SKM-1 treated with dmso at 0.1 percent for 144 hours (cell line): Measurements from ENCODE around the gene ZNF610.
"Not testable (repeated sequence)": the region's sequence is repeated elsewhere in the genome, so short reads cannot be mapped to it uniquely, and the experiment has no call there.

Source experiments
- DNase-seq: peaks from one replicate; lab custom pipeline; 2025; ENCODE audit not compliant: unreplicated experiment; lab: John Stamatoyannopoulos, UW

The ZNF610 gene

DNA sequence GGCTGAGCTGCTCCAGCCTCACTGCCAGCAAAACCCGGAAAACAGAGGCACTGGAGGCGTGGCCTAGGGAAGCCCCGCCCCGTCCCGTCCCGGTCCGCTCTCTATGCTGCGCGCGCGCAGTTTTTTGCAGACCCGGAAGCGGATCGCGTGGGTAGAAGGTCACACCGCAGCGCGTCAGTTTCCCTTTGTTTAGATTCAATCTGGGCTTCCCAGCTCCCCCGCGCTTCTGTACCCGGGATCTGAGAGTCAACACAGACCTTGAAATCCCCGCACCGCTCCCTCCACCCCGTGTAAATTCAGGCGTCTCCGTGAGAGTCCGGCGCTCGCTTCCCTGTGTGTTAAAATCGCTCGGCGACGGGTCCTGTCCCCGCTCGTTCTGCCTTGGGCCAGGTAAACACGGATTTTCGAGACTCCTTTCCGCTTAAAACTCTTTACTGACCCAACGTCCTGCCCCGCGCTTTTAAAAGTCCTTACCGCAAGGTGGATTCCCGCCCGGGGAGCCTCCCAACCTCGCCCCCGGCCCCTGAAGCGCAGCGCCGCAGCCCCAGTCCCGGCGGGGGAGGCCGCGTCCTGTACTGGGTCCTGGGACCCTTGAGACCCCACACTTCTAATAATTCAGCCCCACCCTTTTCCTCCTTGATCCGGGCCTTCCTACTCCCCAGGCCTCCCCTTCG, at the start of gene ZNF610:
Gene ZNF610 (plus strand): TSS at position 127 of the 674 bp plus-strand sequence. CDS start 12,930 bp downstream, outside the sequence.
- DNase-seq: peak; percentile 39

DNA sequence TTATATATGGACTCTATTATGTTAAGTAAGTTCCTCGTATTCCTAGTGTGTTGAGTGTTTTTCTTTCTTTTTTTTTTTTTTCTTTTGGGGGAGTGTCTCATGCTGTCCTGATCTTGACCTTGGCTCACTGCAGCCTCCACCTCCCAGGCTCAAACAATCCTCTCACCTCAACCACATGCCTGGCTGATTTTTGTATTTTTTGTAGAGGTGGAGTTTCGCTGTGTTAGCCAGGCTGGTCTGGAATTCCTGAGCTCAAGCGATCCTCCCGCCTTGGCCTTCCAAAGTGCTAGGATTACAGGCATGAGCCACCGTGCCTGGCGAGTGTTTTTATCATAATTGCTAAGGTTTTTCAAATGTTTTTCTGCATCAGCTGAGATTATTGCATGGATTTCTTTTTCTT, 49.8 kb upstream of the ZNF610 start:
- DNase-seq: no peak

DNA sequence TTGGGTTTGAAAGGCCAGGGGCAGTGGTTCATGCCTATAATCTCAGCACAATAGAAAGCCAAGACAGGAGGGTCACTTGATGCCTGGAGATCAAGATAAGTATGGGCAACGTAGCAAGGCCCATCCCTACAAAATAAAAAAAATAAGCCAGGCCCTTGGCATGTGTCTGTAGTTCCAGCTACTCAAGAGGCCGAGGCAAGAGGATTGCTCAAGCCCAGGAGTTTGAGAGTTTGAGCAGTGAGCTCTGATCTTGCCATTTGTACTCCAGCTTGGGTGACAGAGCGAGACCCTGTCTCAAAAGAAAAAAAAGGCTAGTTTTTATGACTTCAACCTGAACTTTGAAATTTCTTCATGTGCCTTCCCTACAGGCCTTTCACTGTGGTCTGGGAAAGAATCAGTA, 44.3 kb upstream of the ZNF610 start:
- DNase-seq: no peak

DNA sequence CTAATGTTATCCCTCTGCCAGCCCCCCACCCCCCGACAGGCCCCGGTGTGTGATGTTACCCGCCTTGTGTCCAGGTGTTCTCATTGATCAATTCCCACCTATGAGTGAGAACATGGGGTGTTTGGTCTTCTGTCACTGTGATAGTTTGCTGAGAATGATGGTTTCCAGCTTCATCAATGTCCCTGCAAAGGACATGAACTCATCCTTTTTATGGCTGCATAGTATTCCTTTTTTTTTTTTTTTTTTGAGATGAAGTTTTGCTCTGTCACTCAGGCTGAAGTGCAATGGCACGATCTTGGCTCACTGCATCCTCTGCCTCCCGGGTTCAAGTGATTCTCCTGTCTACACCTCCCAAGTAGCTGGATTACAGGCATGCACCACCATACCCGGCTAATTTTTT, 43.1 kb upstream of the ZNF610 start:
- not testable (repeated sequence) for DNase-seq

DNA sequence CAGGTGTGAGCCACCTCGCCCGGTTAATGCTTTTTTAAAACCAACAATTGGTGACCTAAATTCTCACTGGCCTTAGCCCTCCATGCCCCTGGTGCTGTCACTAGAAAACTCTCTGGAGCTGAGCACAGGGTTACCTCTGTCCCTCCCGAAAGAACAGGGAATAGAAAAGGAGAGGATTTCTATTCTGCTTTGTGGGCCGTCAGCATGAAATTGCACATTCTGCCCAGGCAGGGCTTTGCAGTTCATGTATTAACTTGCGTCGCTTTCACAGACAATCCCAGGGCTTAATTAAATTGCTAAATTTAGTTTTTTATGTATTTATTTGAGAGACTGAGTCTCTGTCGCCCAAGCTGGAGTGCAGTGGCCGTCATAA, 39.7 kb upstream of the ZNF610 start:
- no peak for DNase-seq

DNA sequence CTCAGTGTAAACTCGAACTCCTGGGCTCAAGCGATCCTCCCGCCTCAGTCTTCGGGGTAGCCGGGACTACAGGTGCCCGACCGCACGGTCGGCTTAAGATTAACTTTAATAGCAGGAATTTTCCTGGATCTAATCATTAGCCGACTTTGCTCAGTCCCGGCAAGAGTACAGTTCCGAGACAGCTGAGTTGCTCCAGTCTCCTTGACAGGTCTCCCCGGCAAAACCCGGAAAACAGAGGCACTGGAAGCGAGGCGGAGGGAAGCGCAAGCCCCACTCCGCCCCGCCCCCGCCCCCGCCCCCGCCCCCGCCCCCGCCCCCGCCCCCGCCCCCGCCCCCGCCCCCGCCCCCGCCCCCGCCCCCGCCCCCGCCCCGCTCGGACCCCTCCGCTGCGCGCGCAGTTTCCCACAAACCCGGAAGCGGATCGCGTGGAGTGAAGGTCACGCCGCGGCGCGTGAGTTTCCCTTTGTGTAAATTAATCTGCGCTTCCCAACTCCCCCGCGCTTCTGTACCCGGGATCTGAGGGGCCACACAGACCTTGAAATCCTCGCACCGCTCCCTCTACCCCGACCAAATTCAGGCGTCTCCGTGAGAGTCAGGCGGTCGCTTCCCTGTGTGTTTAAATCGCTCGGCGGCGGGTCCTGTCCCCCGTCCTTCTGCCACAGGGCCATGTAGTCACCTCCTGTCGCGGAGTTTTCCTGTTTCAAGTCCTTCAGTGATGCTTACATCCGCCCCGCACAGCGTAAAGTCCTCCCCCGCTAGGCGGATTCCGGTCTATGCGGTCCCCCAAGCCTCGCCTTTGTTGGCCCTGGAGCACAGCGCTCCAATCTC, 39.1 kb upstream of the ZNF610 start, which contains the start of gene ZNF480:
Gene ZNF480 (plus strand): TSS at position 397 of the 828 bp plus-strand sequence. CDS start 3,244 bp downstream, outside the sequence.
- peak; percentile 26 for DNase-seq

DNA sequence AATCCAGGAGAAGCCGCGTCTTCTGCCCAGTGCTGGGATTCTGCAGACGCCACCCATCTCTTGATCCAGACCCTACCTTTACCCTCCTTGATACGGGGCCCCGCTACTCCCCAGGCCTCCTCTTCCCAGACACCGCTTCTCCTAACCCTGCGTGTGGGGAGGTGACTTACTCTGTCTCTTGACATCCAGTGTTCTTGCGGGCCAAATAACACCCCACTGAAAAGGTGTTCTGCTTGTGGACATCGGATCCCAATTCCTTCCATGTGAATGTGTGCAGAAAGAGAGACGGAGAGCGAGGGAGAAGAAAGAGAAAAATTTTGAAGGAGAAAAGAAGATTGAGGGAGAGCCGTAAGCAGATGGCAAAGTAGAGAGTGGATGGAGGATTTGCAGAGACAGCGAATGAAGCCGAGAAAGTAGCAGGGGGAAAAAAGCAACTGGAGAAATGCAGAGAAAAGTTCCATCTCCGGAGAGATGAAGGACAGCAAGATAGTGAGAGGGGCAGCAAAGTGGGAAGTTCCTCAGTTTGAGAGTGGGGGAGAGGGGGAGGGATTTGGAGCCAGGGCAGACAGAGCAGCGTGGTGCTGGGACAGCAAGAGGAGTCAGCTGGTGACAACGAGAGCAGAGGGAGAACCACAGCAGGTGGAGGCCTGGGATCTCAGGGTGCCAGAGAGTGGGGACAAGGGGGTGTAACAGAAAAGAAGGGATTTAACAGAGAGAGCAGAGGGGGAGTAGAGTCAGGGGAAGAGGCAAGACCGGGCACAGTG, 38.3 kb upstream of the ZNF610 start:
- peak; percentile 12 for DNase-seq

DNA sequence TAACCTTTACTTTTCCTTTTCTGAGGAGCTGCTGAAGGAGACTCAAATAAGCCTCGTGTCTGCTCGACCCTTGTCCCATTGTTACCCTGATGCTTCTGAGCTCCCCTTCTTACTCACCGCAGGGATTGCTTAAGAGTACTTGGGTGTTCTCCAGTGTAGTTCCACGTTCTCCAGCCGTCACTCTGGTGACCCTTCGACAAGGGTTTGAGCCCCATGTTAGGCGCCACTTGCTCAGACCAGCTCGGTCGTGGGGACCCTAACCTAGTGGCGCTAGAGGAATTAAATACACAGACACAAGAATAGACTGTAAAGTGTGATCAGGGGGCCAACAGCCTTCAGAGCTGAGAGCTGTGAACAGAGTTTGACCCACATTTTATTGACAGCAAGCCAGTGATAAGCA, 28.8 kb upstream of the ZNF610 start:
- DNase-seq: no peak

DNA sequence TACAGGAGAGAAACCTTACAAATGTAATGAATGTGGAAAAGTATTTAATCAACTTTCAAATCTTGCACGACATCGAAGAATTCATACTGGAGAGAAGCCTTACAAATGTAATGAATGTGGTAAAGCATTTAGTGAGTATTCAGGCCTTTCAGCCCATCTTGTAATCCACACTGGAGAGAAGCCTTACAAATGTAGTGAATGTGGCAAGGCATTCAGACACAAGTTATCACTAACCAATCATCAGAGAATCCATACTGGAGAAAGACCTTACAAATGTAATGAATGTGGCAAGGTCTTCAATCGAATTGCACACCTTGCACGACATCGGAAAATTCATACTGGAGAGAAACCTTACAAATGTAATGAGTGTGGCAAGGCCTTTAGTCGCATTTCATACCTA, 13.6 kb upstream of the ZNF610 start:
- no peak for DNase-seq

DNA sequence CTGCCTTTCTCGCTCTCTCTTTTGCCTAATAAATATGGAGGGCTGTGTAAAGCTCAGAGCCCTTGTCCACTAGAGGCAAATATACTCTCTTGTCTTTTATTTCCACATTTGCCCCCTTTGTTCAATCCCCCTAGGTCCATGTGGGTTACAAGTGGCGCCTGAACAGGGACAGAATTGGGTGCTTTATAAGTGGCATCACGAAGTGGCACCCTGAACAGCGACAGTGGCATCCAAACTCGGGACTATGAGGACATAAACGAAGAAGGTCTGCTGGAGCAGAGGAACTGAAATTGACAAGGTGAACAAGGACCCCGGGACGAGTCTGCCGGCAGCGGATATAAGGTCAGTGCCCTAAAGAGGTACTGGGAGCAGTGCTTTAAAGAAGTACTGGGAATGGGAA, 4.3 kb upstream of the ZNF610 start:
- DNase-seq: no peak

DNA sequence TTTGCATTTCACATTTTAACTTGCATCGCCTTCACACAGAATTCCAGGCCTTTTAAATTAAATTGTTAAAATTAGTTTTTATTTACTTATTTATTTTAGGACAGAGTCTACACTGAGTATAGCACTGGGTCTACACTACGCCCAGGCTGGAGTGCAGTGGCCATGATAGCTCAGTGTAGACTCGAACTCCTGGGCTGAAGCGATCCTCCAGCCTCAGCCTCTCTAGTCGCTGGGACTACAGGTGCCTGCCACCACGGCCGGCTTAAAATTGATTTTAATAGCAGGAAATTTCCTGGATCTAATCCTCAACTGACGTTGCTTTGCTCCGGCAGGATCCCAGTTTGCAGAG, 301 bp upstream of the ZNF610 start:
- no peak for DNase-seq

DNA sequence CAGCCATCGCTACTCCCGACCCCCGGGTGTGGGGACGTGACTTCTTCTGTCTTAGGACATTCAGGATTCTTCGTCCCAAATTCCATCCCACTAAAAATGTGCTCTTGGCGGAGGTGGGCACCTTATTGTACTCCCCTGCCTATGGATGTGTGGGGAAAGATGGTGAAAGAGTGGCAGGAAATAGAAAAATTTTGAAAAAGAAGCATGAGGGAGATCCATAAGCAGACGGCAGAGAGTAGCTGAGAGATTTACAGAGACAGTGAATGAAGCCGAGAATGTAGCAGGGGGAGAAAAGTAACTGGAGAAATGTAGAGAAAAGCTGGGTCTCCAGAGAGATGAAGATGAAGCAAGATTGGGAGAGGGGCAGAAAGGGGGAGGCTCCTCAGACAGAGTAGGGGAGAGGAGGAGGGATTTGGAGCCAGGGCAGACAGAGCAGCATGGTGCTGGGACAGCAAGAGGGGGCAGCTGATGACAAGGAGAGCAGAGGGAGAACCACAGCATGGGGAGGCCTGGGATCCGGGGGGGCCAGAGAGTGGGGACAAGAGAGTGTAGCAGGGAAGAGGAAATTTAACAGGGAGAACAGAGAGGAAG, 843 bp downstream of the ZNF610 start:
- DNase-seq: no peak

DNA sequence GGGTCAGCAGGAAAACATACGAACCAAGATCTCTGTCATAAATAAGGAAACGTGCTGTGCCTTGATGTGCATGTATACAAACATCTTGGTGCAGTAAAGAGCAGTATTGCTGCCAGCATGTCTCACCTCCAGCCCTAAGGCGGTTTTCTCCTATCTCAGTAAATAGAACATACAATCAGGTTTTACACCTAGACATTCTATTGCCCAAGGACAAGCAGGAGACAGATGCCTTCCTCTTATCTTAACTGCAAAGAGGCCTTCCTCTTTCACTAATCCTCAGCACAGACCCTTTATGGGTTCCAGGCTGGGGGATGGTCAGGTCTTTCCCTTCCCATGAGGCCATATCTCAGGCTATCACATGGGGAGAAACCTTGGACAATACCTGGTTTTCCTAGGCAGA, 3.0 kb downstream of the ZNF610 start:
- DNase-seq: not testable (repeated sequence)

DNA sequence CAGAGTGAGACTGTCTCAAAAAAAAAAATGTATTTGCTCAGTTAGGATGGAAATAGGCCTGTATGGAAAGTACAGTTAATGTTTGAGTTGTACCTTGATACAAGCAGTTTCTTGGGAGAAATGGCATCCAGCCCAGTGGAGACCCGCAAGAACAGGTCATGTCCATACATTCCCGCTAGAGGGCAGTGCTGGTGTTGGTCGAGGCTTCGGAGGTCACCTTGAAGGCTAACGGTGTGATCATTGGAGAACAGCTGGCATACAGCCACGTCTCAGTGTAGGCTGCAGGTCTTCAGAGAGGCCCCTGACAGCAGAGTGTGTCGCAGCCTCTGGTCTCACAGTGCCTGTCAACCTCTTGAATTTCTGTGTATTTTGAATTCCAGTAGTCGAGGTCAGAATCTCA, 7.5 kb downstream of the ZNF610 start:
- DNase-seq: peak; percentile 34

DNA sequence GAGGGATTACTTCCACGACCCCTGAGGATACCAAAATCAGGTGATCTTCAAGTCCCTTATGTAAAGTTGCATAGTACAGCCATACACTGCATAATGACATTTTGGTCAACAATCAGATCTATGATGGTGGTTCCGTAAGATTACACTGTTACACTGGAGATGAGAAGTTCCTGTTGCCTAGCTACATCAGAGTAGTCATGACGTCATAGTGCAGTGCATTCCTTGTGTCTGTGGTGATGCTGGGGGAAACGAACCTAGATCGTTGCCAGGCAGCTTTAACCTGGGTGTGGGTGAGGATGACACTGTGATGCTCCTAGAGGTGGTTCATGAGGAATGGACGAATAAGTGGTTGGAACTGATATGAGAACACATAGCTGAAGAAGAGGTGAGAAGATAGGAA, 9.1 kb downstream of the ZNF610 start:
- no peak for DNase-seq

DNA sequence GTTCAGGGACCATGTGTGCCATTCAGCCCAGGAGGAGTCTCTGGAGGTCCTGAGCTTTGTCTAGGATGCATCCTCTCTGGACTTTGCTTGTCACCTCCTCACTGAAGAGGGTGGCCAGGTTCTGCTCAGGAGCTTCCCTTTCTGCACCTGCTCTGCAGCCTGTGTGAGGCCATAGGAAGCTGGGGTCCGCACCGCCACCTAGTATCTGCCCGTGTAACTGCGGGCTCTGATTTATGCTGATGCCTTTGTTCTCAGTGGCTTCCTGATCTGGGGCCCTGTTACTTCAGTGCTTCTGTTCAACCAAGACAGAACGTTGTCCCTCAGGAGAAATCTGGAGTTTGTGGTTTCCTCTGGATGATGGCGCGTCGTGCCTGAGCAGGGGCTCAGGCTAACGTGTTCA, 15.5 kb downstream of the ZNF610 start:
- peak; percentile 11 for DNase-seq

DNA sequence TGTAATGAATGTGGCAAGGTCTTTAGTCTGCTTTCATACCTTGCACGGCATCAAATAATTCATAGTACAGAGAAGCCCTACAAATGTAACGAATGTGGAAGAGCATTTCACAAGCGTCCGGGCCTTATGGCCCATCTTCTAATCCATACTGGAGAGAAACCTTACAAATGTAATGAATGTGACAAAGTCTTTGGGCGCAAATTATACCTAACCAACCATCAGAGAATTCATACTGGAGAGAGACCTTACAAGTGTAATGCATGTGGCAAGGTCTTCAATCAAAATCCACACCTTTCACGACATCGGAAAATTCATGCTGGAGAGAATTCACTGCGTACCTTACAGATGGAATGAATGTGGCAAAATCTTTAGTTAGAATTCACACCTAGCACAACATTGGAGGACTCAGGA, 30.4 kb downstream of the ZNF610 start:
- no peak for DNase-seq

DNA sequence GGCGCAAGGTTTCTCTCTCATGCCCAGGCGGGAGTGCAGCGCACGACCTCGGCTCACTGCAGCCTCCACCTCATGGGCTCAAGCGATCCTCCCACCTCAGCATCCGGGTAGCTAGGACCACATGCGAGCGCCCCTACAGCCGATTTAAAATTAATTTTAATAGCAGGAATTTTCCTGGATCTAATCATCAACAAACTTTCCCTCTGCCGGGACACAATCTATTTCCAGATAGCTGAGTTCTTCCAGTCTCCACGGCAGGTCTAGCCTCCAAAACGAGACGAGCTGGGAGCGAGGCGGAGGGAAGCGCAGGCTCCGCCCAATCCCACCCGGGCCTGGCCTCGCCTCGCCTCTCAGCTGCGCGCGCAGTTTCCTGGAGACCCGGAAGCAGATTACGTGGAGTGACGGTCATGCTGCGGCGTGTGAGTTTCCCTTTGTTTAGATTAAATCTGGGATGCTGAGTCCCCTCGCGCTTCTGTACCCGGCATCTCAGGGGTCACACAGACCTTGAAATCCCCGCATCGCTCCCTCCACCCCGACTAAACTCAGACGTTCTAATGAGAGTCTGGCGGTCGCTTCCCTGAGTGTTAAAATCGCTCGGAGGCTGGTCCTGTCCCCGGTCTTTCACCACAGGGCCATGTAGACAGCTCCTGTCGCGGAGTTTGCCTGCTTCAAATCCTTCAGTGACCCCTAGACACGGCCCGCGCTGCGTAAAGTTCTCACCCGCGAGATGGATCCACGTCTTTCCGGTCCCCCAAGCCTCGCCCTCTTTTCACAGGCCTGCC, 33.7 kb downstream of the ZNF610 start, which contains the start of gene ZNF880:
Gene ZNF880 (plus strand): TSS at position 365 of the 782 bp plus-strand sequence. CDS start 43 bp downstream, at position 408.
- peak; percentile 56 for DNase-seq

DNA sequence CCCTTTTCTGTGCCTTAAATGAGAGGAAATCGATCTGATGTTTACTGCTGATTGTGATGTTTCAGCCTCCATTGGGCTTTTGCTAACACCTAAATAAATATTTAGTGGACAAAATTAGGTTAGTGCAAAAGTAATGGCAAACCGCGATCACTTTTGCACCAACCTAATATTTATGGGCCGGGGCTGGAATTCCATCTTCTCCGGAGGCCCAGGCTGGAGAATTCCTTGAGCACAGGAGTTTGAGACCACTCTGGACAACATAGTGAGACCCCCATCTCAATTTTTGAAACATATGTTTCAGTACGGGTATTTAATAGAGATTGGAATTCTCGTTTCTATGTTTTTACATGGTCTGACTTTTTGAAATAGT, 34.3 kb downstream of the ZNF610 start:
- no peak for DNase-seq

DNA sequence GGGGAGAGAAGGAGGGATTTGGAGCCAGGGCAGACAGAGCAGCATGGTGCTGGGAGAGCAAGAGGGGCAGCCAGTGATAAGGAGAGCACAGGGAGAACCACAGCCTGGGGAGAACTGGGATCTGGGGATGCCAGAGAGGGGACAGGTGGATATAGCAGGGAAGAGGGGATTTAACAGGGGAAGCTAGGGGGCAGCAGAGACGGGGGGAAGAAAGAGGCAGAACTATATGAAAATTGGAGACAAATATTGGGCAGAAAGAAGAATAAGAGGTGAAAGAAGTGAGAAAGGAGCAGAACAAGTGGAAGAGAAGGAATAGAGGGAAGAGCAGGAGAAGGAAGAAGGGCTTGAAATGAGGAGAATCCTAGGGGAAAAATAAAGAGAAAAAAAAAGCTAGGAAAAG, 55.1 kb downstream of the ZNF610 start:
- no peak for DNase-seq
